ENCODE measurements around the gene NHSL2. TPM values are rescaled to one million over a fixed set of nuclear protein-coding genes. Genes with fewer than 3 reads are reported as not detected.

Gene NHSL2
- total RNA-seq, 4 donors from 2014 or later, result 7.6 to 30.8 (median 9.1) TPM

GRCh38 chrX:71945237-71945805 is 34.7 kb downstream of the NHSL2 start:
- TF ChIP-seq CTCF (IDR thresholded peaks at IDR 0.05) (no peak), POLR2A (IDR thresholded peaks at IDR 0.05) (no peak)
- no peak overlapping the region for H3K4me3 ChIP-seq
- no peaks in the 10 kb centered on the region for H3K4me1 ChIP-seq
- H3K27ac ChIP-seq, result no peak overlapping the region
- no peaks in the 10 kb centered on the region for H3K27me3 ChIP-seq
- no peak for DNase-seq
- intact Hi-C loops (cut with DNase I; ENCODE audit: low total_unique reads), result no loop called here
- H3K9me3 ChIP-seq, result no peaks in the 10 kb centered on the region
- H3K36me3 ChIP-seq, result no peaks in the 10 kb centered on the region

GRCh38 chrX:71949363-71949762 is 38.7 kb downstream of the NHSL2 start:
- Histone ChIP-seq H3K4me3 (no peak overlapping the region), H3K27me3 (no peaks in the 10 kb centered on the region), H3K27ac (no peak overlapping the region), H3K9me3 (no peaks in the 10 kb centered on the region), H3K4me1 (no peaks in the 10 kb centered on the region), H3K36me3 (no peaks in the 10 kb centered on the region)
- intact Hi-C loops (cut with DNase I; ENCODE audit: low total_unique reads), result no loop called here
- DNase-seq, result no peak
- TF ChIP-seq CTCF (IDR thresholded peaks at IDR 0.05), result no peak
- TF ChIP-seq POLR2A (IDR thresholded peaks at IDR 0.05), result no peak

GRCh38 chrX:71949844-71950445 is 39.3 kb downstream of the NHSL2 start:
- intact Hi-C loops (cut with DNase I; ENCODE audit: low total_unique reads), result no loop called here
- TF ChIP-seq POLR2A (IDR thresholded peaks at IDR 0.05) (no peak), CTCF (IDR thresholded peaks at IDR 0.05) (no peak)
- Histone ChIP-seq H3K36me3 (no peaks in the 10 kb centered on the region), H3K4me3 (no peak overlapping the region), H3K9me3 (no peaks in the 10 kb centered on the region), H3K4me1 (no peaks in the 10 kb centered on the region), H3K27ac (no peak overlapping the region), H3K27me3 (no peaks in the 10 kb centered on the region)
- no peak for DNase-seq

- H3K27ac ChIP-seq, result no peak overlapping the region
- H3K4me3 ChIP-seq, result no peak overlapping the region
- H3K4me1 ChIP-seq, result no peaks in the 10 kb centered on the region
- H3K9me3 ChIP-seq, result no peaks in the 10 kb centered on the region
- H3K27me3 ChIP-seq, result no peaks in the 10 kb centered on the region
- DNase-seq, result no peak
- no peak for TF ChIP-seq CTCF (IDR thresholded peaks at IDR 0.05)
- intact Hi-C loops (cut with DNase I; ENCODE audit: low total_unique reads), result no loop called here
- no peaks in the 10 kb centered on the region for H3K36me3 ChIP-seq
Measured at GRCh38 chrX:71953391-71953790, 42.7 kb downstream of the NHSL2 start.

GRCh38 chrX:71953946-71954345 is 43.3 kb downstream of the NHSL2 start:
- no peak overlapping the region for H3K27ac ChIP-seq
- H3K27me3 ChIP-seq, result no peaks in the 10 kb centered on the region
- H3K9me3 ChIP-seq, result no peaks in the 10 kb centered on the region
- H3K4me1 ChIP-seq, result no peaks in the 10 kb centered on the region
- intact Hi-C loops (cut with DNase I; ENCODE audit: low total_unique reads), result no loop called here
- no peak for DNase-seq
- no peaks in the 10 kb centered on the region for H3K36me3 ChIP-seq
- no peak for TF ChIP-seq CTCF (IDR thresholded peaks at IDR 0.05)
- no peak for TF ChIP-seq POLR2A (IDR thresholded peaks at IDR 0.05)
- H3K4me3 ChIP-seq, result no peak overlapping the region

Data from uterus (tissue), 4 donors.